GM06990 (cell line): ENCODE measurements around the gene GGN.
"Not testable (repeated sequence)": the region's sequence is repeated elsewhere in the genome, so short reads cannot be mapped to it uniquely, and the experiment has no call there.

Source experiments
- DNase-seq: peaks from one replicate; pipeline ENCODE4 v3.0.0-alpha.2; 2011; ENCODE audit not compliant: insufficient read length; ENCODE audit errors: extremely low read depth
- H3K27me3 ChIP-seq: replicated peaks from 2 replicates; pipeline ENCODE4 v1.6.0; 2011; ENCODE audit warnings: low read length; ENCODE audit not compliant: control insufficient read depth, insufficient read depth
- H3K36me3 ChIP-seq: 2 replicates; pipeline ENCODE4 v1.5.1; 2011; ENCODE audit warnings: low read length; ENCODE audit not compliant: control insufficient read depth, insufficient read depth
- H3K4me3 ChIP-seq: replicated peaks from 2 replicates; pipeline ENCODE4 v1.5.1; 2011; ENCODE audit warnings: low read depth, mild to moderate bottlenecking, control low read depth, low read length
- TF ChIP-seq, protein P1 (sequence below): IDR thresholded peaks from 2 replicates; pipeline ENCODE4 v1.5.1; 2011; ENCODE audit warnings: low read length, control low read depth, mild to moderate bottlenecking, inconsistent platforms; ENCODE audit not compliant: insufficient read depth, poor library complexity, severe bottlenecking

The GGN gene

DNA sequence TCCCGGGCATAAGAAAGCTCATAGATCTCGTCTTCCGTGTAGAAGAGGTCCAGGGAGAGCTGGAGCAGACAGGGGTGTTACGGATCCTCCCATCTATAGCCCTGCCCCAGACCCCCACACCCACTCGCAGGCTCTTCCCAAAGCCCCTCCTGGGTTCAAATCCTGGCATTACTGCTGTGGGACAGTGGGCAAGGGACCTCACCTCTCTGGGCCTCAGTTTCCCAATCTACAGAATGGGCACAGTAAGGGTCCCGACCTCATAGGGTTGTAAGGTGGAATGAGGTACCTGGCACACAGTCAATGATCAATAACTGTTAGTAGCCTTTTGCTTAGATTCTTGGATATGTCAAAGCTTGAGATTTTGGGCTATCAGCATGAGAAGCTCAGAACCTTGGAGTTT, 25.6 kb upstream of the GGN start:
- Histone ChIP-seq H3K4me3 (no peak overlapping the region), H3K27me3 (no peaks in the 10 kb centered on the region), H3K36me3 (no peaks in the 10 kb centered on the region)
- no peak for DNase-seq
- TF ChIP-seq, protein P1, sequence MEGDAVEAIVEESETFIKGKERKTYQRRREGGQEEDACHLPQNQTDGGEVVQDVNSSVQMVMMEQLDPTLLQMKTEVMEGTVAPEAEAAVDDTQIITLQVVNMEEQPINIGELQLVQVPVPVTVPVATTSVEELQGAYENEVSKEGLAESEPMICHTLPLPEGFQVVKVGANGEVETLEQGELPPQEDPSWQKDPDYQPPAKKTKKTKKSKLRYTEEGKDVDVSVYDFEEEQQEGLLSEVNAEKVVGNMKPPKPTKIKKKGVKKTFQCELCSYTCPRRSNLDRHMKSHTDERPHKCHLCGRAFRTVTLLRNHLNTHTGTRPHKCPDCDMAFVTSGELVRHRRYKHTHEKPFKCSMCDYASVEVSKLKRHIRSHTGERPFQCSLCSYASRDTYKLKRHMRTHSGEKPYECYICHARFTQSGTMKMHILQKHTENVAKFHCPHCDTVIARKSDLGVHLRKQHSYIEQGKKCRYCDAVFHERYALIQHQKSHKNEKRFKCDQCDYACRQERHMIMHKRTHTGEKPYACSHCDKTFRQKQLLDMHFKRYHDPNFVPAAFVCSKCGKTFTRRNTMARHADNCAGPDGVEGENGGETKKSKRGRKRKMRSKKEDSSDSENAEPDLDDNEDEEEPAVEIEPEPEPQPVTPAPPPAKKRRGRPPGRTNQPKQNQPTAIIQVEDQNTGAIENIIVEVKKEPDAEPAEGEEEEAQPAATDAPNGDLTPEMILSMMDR, result no peak

DNA sequence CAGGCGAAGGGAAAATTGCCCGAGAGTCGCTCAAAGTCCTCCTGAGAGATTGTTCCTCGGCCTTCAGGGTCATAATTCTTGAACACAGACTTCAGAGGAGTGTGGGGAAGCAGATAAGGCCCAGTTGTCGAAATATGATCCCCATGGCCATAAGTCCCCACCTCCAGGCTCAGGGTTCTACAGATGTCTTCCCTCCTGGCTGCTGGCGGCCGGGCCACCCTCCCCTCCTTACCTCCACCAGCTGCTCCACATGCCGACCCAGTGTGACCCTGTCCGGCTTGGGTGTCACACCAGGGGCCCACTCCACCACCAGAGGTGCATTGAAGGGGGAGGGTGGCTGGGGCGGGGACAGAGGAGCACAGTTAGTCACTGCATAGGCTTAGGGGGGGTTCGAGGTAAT, 25.1 kb upstream of the GGN start:
- H3K27me3 ChIP-seq, result no peaks in the 10 kb centered on the region
- H3K4me3 ChIP-seq, result no peak overlapping the region
- H3K36me3 ChIP-seq, result no peaks in the 10 kb centered on the region
- TF ChIP-seq, protein P1, result no peak
- DNase-seq, result no peak

DNA sequence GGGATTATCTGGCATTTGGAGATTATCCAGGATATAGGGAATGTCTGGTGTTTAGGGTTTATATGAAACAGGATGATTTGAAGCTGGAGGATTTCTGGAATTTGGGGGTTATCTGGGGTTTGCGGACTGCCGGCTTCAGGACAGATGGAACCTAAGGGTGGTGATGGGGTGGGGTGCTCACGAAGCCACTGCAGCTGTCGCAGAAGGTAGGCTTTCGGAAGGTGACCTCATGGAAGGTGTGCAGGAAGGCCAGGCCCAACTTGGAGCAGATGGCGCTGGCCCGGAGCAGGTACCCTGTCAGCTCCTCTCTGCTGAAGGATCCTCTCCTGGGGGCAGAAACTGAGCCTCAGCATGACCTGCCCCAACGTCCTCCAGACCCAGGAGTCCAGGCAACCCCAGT, 24.7 kb upstream of the GGN start:
- Histone ChIP-seq H3K36me3 (no peaks in the 10 kb centered on the region), H3K4me3 (no peak overlapping the region), H3K27me3 (no peaks in the 10 kb centered on the region)
- TF ChIP-seq, protein P1, result no peak
- no peak for DNase-seq

DNA sequence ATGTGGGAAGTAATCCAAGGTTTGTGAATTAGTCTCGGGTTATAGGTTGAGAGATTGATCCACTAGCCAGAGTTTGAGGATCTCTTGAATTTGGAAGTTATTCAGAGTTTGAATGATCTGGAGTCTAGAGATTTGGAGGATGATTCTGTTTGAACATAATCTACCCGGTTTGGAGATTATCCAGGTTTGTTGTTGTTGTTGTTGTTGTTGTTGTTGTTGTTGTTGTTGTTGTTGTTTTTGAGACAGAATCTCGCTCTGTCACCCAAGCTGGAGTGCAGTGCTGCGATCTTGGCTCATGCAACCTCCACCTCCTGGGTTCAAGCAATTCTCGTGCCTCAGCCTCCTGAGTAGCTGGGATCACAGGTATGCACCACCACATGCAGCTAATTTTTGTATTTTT, 24.1 kb upstream of the GGN start:
- not testable (repeated sequence) for H3K27me3 ChIP-seq, DNase-seq, H3K36me3 ChIP-seq

DNA sequence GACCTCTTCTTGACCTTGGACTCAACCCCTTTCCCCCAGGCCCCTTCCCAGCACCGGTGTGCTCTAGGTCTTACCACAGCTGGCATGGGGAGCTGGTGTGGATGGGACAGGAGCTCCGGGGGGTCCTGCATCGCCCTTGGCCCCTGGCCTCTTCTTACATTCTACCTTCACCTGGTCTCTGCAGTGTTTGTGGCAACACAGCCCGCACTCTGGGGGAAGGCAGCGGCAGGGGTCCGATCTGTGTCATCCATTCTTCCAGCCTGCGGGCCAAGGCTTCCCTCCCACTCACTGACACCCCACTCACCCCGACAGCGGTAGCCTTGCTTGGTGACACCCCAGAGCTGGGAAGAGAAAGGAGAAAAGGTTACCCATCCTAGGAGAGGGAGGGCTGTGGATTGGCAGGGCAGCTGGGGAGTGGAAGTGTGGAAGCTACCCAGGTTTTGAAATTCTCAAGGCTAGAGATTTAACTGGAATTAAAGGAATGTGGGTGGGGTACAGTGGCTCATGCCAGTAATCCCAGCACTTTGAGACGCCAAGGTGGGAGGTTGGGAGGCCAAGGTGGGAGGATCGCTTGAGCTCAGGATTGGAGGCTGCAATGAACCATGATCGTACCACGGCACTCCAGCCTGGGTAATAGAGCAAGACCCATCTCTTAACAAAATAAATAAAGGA, 23.3 kb upstream of the GGN start:
- peaks cover 3% of the 10 kb centered on the region for H3K36me3 ChIP-seq
- H3K27me3 ChIP-seq, result no peaks in the 10 kb centered on the region
- H3K4me3 ChIP-seq, result no peak overlapping the region
- TF ChIP-seq, protein P1, result no peak
- no peak for DNase-seq

More for the DNA sequence above, 24.1 kb upstream of the GGN start:
- H3K4me3 ChIP-seq, result not testable (repeated sequence)

DNA sequence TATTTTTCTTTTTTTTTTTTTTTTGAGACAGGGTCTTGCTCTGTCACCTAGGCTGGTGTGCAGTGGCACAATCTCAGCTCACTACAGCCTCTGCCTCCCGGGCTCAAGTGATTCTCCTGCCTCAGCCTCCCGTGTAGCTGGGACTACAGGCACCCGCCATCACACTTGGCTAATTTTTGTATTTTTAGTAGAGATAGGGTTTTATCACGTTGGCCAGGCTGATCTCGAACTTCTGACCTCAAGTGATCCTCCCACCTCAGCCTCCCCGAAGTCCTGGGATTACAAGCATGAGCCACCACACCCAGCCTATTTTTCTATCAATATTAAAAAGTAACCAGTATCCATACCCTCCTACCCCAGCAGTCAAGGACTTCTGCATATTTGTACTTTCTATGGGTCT, 22.6 kb upstream of the GGN start:
- H3K36me3 ChIP-seq, DNase-seq, H3K27me3 ChIP-seq, H3K4me3 ChIP-seq: not testable (repeated sequence)

DNA sequence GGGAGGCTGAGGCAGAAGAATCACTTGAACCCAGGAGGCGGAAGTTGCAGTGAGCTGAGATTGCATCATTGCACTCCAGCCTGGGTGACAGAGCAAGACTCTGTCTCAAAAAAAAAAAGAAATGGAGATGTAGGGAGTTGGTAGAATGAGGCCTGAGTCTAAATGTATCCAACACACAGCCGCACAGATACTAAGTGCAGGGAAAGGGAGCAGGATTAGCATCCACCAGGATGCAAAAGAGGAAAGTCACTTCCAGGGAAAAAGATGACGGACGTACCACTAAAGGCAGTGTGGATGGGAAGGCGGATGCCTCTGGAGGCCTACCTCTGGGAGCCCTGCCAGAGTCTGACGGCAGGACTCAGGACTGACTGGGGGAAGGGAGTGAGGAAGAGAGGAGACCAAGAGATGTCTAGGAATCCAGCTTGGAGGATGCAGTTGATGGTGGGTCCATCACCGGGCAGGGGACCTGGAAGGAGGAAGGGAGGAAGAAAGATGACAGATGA, 21.8 kb upstream of the GGN start:
- Histone ChIP-seq H3K36me3 (peaks cover 3% of the 10 kb centered on the region), H3K4me3 (no peak overlapping the region), H3K27me3 (no peaks in the 10 kb centered on the region)
- TF ChIP-seq, protein P1, result no peak
- no peak for DNase-seq
